GM10266 (cell line): ENCODE data around the gene GLT8D2.

ENCODE experiments used
- DNase-seq: peaks from one replicate; pipeline ENCODE4 v3.0.0; 2012; ENCODE audit errors: extremely low spot score
- CTCF ChIP-seq: IDR thresholded peaks from 2 replicates; pipeline ENCODE4 v1.5.1; 2012; ENCODE audit warnings: mild to moderate bottlenecking, low read depth; ENCODE audit not compliant: control insufficient read depth, insufficient read depth; ENCODE audit errors: missing control alignments

Gene GLT8D2

DNA sequence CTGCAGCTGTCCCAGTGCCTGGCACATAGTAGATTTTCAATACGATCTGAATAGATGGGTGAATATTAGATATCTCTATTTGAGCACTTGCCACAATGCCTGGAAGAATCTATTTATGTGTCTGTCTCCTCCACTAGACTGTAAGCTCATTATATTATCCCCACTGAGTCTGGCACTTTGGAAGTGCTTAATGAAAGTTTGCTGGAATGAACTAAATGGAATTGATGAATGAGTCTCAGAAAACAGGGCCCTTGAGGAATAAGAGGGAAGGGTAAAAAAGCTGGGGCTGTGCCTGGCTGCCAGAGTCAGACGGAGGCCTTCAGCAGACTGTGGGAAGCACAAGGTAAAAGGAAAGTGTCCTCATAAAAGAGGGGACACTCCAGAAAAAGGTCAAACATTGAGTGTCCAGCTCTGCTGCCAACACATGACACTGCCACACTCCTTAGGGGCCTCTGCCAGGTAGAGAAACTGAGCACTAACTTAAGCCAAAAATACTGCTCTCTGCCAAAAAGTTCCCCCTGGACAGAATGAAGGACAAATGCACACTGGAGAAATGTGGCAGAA is 39.3 kb downstream of the GLT8D2 start:
- TF ChIP-seq CTCF: no peak
- no peak for DNase-seq

DNA sequence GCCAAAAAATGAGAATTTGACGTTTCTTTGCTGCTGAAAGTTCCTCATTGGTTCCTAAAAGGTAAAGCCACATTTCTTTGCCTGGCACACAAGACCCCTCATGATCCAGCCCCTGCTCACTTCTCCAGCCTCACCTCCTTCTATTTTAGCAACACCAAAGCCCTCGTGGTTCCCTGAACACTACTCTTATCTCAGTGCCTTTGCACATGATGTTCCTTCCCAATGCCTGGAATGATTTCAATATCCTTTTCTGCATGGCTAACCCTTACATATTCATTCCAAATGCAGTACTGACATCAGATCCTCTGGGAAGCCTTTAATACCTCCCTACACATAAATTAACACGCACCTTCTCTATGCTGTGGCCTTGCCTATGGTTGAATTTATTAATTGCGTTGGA is 39.9 kb downstream of the GLT8D2 start:
- DNase-seq: no peak
- no peak for TF ChIP-seq CTCF

DNA sequence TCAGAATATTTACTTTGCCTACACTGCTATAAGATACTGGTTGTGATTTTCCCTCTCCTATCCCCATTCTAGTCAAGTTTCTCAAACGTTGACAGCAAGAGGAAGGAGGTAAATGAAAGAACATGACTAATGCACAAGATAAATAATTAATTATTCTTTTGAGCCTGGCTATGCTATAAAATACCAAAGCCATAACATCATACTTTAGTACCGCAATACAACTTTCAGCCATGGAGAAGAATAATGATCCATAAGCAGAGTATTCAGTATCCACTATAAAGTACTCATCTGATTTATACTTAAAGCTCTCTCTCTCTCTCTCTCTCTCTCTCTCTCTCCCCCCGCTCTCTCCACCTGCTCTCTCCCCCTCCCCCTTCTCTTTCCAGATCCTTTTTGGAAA is 43.1 kb downstream of the GLT8D2 start:
- TF ChIP-seq CTCF: no peak
- no peak for DNase-seq

- no peak for TF ChIP-seq CTCF
Observed at GRCh38 chr12:104003596-104003995, 46.4 kb downstream of the GLT8D2 start.

GRCh38 chr12:104002686-104003085 is 47.3 kb downstream of the GLT8D2 start:
- TF ChIP-seq CTCF: no peak
- no peak for DNase-seq

More at GRCh38 chr12:104003596-104003995, 46.4 kb downstream of the GLT8D2 start:
- no peak for DNase-seq

DNA sequence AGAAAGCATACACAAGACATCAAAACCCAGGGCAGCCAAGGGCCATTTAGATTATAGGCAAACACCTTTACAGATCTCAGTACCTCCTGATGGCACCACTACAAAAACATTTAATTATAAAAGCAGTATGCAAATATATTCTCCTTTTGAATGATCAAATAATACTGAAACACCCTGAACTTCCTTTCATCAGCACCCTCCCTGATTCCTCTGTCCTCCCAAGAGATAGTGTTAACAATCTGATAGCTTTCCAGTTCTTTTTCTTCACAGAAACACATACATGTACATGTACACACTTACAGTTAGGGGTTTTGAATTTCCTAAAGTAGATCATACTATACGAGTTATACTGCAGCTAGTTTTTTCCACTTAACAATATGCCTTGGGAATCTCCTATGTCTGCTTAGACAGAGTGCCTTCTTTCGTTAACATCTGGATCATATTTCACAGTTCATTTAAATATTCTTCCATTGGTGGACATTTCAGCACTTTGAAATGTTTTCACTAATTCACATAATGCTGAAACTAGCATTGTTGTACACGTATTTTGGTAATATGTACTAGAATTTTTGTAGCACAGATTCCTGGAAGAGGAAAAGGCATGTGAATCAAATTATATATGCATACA is 49.1 kb downstream of the GLT8D2 start:
- TF ChIP-seq CTCF: no peak

GRCh38 chr12:103998976-103999375 is 51.0 kb downstream of the GLT8D2 start:
- TF ChIP-seq CTCF: no peak
- DNase-seq: no peak

More for the DNA sequence above, 49.1 kb downstream of the GLT8D2 start:
- no peak for DNase-seq
